ENCODE results near the gene PYGM.
A peak's percentile ranks its signal among the peaks of the same experiment; 100 is the strongest.

PYGM gene

GRCh38 chr11:64802370-64803157 lies 42.8 kb upstream of the PYGM start:
- no peak for DNase-seq (ENCODE audit: low read depth)
- TF ChIP-seq CTCF (conservative IDR thresholded peaks at IDR 0.05; ENCODE audit: low read depth, low read length): no peak
- peak overlapping the region; percentile 54 for H3K4me3 ChIP-seq (ENCODE audit: low read length)

DNA sequence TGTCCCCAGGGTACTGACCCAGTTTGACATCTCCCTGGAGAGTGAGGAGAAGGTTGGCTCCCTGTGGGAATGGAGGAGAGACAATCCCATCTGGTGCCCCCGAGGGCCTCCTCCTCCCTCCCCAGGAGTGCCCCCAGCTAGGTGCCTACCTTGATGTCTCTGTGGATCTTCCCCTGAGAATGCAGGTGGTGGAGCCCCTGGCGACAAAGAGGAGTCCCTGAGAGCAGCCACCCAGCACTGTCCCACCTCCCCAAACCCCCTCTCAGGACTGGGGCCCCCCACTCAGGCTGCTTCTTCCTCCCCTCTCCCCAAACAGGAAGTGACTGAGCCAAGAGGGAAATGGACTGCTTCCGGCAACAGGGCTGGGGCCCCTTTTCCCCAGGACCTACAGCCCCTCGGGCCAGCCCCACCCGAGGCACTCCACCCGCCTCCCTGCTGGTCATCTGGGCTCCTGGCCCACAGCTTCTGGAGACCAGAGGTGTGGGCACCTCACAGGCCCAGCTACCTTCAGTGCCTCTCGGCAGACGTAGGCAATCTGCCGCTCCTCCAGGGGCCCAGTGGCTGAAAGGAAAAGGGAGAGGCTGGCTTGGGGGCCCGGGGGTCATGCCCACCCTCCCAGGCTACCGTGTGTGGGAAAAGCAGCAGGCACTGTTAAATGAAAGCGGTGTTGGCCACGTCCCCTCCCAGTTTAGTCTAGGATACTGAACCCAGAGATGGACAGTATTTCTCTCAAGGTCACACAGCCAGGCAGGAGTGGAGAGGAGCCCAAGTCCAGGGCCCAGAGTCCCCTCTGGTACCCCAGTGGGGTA lies 42.0 kb upstream of the PYGM start:
- TF ChIP-seq CTCF (conservative IDR thresholded peaks at IDR 0.05; ENCODE audit: low read depth, low read length): no peak
- no peak for DNase-seq (ENCODE audit: low read depth)
- no peak overlapping the region for H3K4me3 ChIP-seq (ENCODE audit: low read length)

DNA sequence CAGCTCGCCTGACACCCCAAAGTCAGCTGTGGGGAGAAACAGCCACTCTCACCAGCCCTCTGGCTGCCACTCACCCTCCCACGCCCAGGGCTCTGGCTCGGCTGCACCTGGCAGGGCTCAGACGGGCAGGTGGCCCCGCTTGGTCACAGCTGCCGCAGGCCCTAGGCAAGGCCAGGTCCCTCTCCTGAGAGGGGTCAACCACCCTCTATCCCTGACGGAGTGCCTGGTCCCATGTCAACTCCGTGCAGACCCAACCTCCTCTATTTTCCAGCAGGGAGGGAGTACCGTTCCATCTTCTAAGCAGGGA lies 41.3 kb upstream of the PYGM start:
- TF ChIP-seq CTCF (conservative IDR thresholded peaks at IDR 0.05; ENCODE audit: low read depth, low read length): no peak
- no peak overlapping the region for H3K4me3 ChIP-seq (ENCODE audit: low read length)
- DNase-seq (ENCODE audit: low read depth): no peak

GRCh38 chr11:64800303-64801157 lies 40.8 kb upstream of the PYGM start:
- H3K4me3 ChIP-seq (ENCODE audit: low read length): no peak overlapping the region
- TF ChIP-seq CTCF (conservative IDR thresholded peaks at IDR 0.05; ENCODE audit: low read depth, low read length): no peak
- no peak for DNase-seq (ENCODE audit: low read depth)

- no peak for TF ChIP-seq CTCF (conservative IDR thresholded peaks at IDR 0.05; ENCODE audit: low read depth, low read length)
- no peak for DNase-seq (ENCODE audit: low read depth)
- no peak overlapping the region for H3K4me3 ChIP-seq (ENCODE audit: low read length)
Measured at GRCh38 chr11:64799623-64800302, 40.0 kb upstream of the PYGM start.

- DNase-seq (ENCODE audit: low read depth): no peak
- TF ChIP-seq CTCF (conservative IDR thresholded peaks at IDR 0.05; ENCODE audit: low read depth, low read length): no peak
- H3K4me3 ChIP-seq (ENCODE audit: low read length): no peak overlapping the region
Measured at GRCh38 chr11:64799256-64799622, 39.5 kb upstream of the PYGM start.

Data from retinal pigment epithelial cell (primary cell).